SK-N-SH (cell line): Measurements from ENCODE around the gene ATG2A. TPM values are rescaled to one million over a fixed set of nuclear protein-coding genes. Genes with fewer than 3 reads are reported as not detected.
A peak's percentile ranks its signal among the peaks of the same experiment; 100 is the strongest.

Experiments used
- CTCF ChIA-PET: fragments of 300-600, 350-600 bp; formaldehyde crosslinking; extraction: SDS; loops from one replicate; lab custom pipeline; 2021; lab: Yijun Ruan, JAX
- POLR2A ChIA-PET: fragments of 350-600 bp; sonication (Branson Sonifier 250); formaldehyde crosslinking; extraction: SDS; loops from one replicate; lab custom pipeline; 2020; ENCODE audit warnings: antibody characterized with exemption, inconsistent platforms; lab: Yijun Ruan, JAX
- DNase-seq: peaks from one replicate; pipeline ENCODE4 v3.0.0; 2012
- H2AFZ ChIP-seq: fragments of 200-600 bp; sonication (generic); 2 replicates; pipeline ENCODE4 v1.8.1; 2016; ENCODE audit warnings: antibody characterized with exemption, mild to moderate bottlenecking, low read depth
- H3F3A ChIP-seq: fragments of 200-600 bp; sonication (generic); replicated peaks from 2 replicates; pipeline ENCODE3; 2016; ENCODE audit warnings: antibody characterized with exemption, mild to moderate bottlenecking; ENCODE audit not compliant: insufficient read depth
- H3K27ac ChIP-seq, 2 experiments: fragments of 200-500 bp in 1 of 2; fragments of 200-600 bp in 1 of 2; sonication (Bioruptor generic) in 1 of 2; sonication (generic), shearing (Covaris generic) in 1 of 2; 2 replicates each; pipeline versions ENCODE4 v1.5.1 to v1.6.1; 2014 to 2016; ENCODE audit warnings: low read depth in 2 of 2, inconsistent platforms in 1 of 2, low read length in 1 of 2, mild to moderate bottlenecking in 1 of 2, mixed read lengths in 1 of 2
- H3K27me3 ChIP-seq: fragments of 200-600 bp; sonication (generic), shearing (Covaris generic); 2 replicates; pipeline ENCODE4 v1.6.1; 2016; ENCODE audit warnings: mixed run types; ENCODE audit not compliant: insufficient read depth
- H3K36me3 ChIP-seq, 2 experiments: fragments of 200-500 bp in 1 of 2; fragments of 200-600 bp in 1 of 2; sonication (Bioruptor generic) in 1 of 2; sonication (generic) in 1 of 2; replicated peaks in 1 of 2; 2 replicates each; pipeline versions ENCODE3 to v1.5.1; 2014 to 2016; ENCODE audit warnings: low read length in 1 of 2, mild to moderate bottlenecking in 1 of 2; ENCODE audit not compliant: insufficient read depth in 2 of 2, control insufficient read depth in 1 of 2
- H3K4me1 ChIP-seq, 2 experiments: fragments of 200-500 bp in 1 of 2; fragments of 200-600 bp in 1 of 2; sonication (Bioruptor generic) in 1 of 2; sonication (generic), shearing (Covaris generic) in 1 of 2; 2 replicates each; pipeline versions ENCODE4 v1.5.1 to v1.6.1; 2014 to 2016; ENCODE audit warnings: low read depth in 1 of 2, low read length in 1 of 2, mixed run types in 1 of 2; ENCODE audit not compliant: insufficient read depth in 2 of 2, control insufficient read depth in 1 of 2
- H3K4me2 ChIP-seq: fragments of 200-600 bp; sonication (generic), shearing (Covaris generic); 2 replicates; pipeline ENCODE4 v1.6.1; 2017; ENCODE audit warnings: mixed run types
- H3K4me3 ChIP-seq, 2 experiments: fragments of 200-500 bp in 1 of 2; fragments of 200-600 bp in 1 of 2; sonication (Bioruptor generic) in 1 of 2; sonication (generic), shearing (Covaris generic) in 1 of 2; 2 replicates each; pipeline versions ENCODE4 v1.5.1 to v1.8.1; 2014 to 2016; ENCODE audit warnings: low read depth in 2 of 2, inconsistent platforms in 1 of 2, low read length in 1 of 2, mild to moderate bottlenecking in 1 of 2, mixed read lengths in 1 of 2, moderate library complexity in 1 of 2
- H3K79me2 ChIP-seq: fragments of 200-600 bp; sonication (generic); 2 replicates; pipeline ENCODE4 v1.8.1; 2017; ENCODE audit warnings: mild to moderate bottlenecking; ENCODE audit not compliant: insufficient read depth
- H3K9ac ChIP-seq: fragments of 200-600 bp; sonication (generic); 2 replicates; pipeline ENCODE4 v1.6.1; 2017; ENCODE audit warnings: mixed run types
- H3K9me2 ChIP-seq: fragments of 200-600 bp; sonication (generic); 2 replicates; pipeline ENCODE4 v1.6.1; 2017; ENCODE audit warnings: mixed run types
- H3K9me3 ChIP-seq: fragments of 200-600 bp; sonication (generic); 2 replicates; pipeline ENCODE4 v1.6.1; 2017; ENCODE audit warnings: mixed run types, mild to moderate bottlenecking, moderate library complexity
- H4K20me1 ChIP-seq: fragments of 200-600 bp; sonication (generic); 2 replicates; pipeline ENCODE4 v1.6.1; 2017; ENCODE audit warnings: mild to moderate bottlenecking, mixed run types; ENCODE audit not compliant: insufficient read depth
- CHD2 ChIP-seq: fragments of 150-350 bp; IDR thresholded peaks from 2 replicates; pipeline ENCODE4 v1.6.1; 2018; ENCODE audit warnings: low read length; ENCODE audit not compliant: partially characterized antibody
- ELF1 ChIP-seq: IDR thresholded peaks from 2 replicates; pipeline ENCODE4 v1.4.0; 2012
- EP300 ChIP-seq, 2 experiments: IDR thresholded peaks; 2 replicates each; pipeline versions ENCODE4 v1.4.0 to v1.6.1; 2012; ENCODE audit warnings: borderline replicate concordance in 1 of 2, low read depth in 1 of 2, low read length in 1 of 2
- EZH2phosphoT487 ChIP-seq: fragments of 200-600 bp; sonication (generic); IDR thresholded peaks from 2 replicates; pipeline ENCODE4 v1.6.1; 2017; ENCODE audit warnings: low read depth, mixed run types, mild to moderate bottlenecking, antibody characterized with exemption, moderate library complexity, borderline replicate concordance
- FOXM1 ChIP-seq: IDR thresholded peaks from 2 replicates; pipeline ENCODE4 v1.4.0; 2012; ENCODE audit warnings: low read depth, mild to moderate bottlenecking
- GABPA ChIP-seq: IDR thresholded peaks from 2 replicates; pipeline ENCODE4 v1.4.0; 2012; ENCODE audit warnings: low read depth, mild to moderate bottlenecking
- GATA2 ChIP-seq: sonication (generic); formaldehyde crosslinking; IDR thresholded peaks from 2 replicates; pipeline ENCODE4 v1.5.0; 2020; ENCODE audit warnings: mild to moderate bottlenecking, missing genetic modification reagents
- MXI1 ChIP-seq: IDR thresholded peaks from 2 replicates; pipeline ENCODE4 v1.6.1; 2012; ENCODE audit warnings: mild to moderate bottlenecking, low read depth, low read length, improper control_type of control experiment
- NFIC ChIP-seq: IDR thresholded peaks from 2 replicates; pipeline ENCODE4 v1.4.0; 2012; ENCODE audit warnings: borderline replicate concordance
- PBX3 ChIP-seq: IDR thresholded peaks from 2 replicates; pipeline ENCODE4; 2012
- RAD21 ChIP-seq: IDR thresholded peaks from 2 replicates; pipeline ENCODE4 v1.6.1; 2012; ENCODE audit warnings: mild to moderate bottlenecking, low read length
- RCOR1 ChIP-seq: fragments of 150-350 bp; IDR thresholded peaks from 2 replicates; pipeline ENCODE4 v1.6.1; 2017; ENCODE audit warnings: antibody characterized with exemption, low read length
- TAF1 ChIP-seq: IDR thresholded peaks from 2 replicates; pipeline ENCODE4 v1.6.1; 2012; ENCODE audit warnings: low read depth, mild to moderate bottlenecking, low read length, moderate library complexity, borderline replicate concordance
- TEAD4 ChIP-seq: IDR thresholded peaks from 2 replicates; pipeline ENCODE4 v1.4.0; 2012; ENCODE audit warnings: mild to moderate bottlenecking, borderline replicate concordance; ENCODE audit not compliant: insufficient read depth
- USF2 ChIP-seq: fragments of 150-350 bp; IDR thresholded peaks from 2 replicates; pipeline ENCODE4 v1.6.1; 2017; ENCODE audit warnings: antibody characterized with exemption, low read length, low read depth, borderline replicate concordance
- ZBTB33 ChIP-seq: IDR thresholded peaks from 2 replicates; pipeline ENCODE4 v1.4.0; 2012; ENCODE audit warnings: low read depth, borderline replicate concordance
- WGBS: methylation state at CpG from one replicate; pipeline ENCODE4 v1.1.6; 2017; ENCODE audit warnings: low lambda C conversion rate; 5-methylcytosine and 5-hydroxymethylcytosine counted together
- polyA plus RNA-seq, 3 experiments: library from polyadenylated mRNA; depleted of rRNA; stranded (reverse); fragments of >200 nt; gene quantifications; 2 replicates each; pipeline ENCODE4 v1.2.3, GENCODE V29; 2012

The ATG2A gene
- polyA plus RNA-seq, 1 of the 3 experiments (the other 2 are of a cell fraction) = 7.1 TPM

GRCh38 chr11:64885367-64886286 is 31.4 kb downstream of the ATG2A start:
- Histone ChIP-seq H4K20me1 (no peaks in the 10 kb centered on the region), H3K79me2 (no peaks in the 10 kb centered on the region), H3K36me3 (no peaks in the 10 kb centered on the region), H2AFZ (peak overlapping the region; percentile 70; the same call in 1 of the 2 replicates), H3K4me1 (peaks cover 0 to 17% of the 10 kb centered on the region in 2 experiments; a peak in 1 of 4 replicates), H3K4me2 (no peak overlapping the region), H3K4me3 (no peak overlapping the region), H3K27me3 (no peaks in the 10 kb centered on the region), H3K9me3 (no peaks in the 10 kb centered on the region), H3K9ac (no peak overlapping the region), H3K9me2 (no peaks in the 10 kb centered on the region), H3K27ac (peak overlapping the region in 1 of 2 experiments; percentile 55; a peak in 2 of 4 replicates), H3F3A (peaks cover 5% of the 10 kb centered on the region)
- TF ChIP-seq MXI1 = no peak
- no peak for TF ChIP-seq GATA2 (CRISPR knock-in tag)
- TF ChIP-seq ELF1 = no peak
- TF ChIP-seq FOXM1 = no peak
- TF ChIP-seq PBX3 = no peak
- TF ChIP-seq RCOR1 = no peak
- TF ChIP-seq NFIC = no peak
- no peak for TF ChIP-seq GABPA
- TF ChIP-seq ZBTB33 = no peak
- no peak for TF ChIP-seq EP300 (IDR thresholded peaks at IDR 0.05; ENCODE audit: borderline replicate concordance in 1 of 2, low read depth in 1 of 2, low read length in 1 of 2)
- TF ChIP-seq RAD21 = no peak
- no peak for TF ChIP-seq CHD2
- TF ChIP-seq USF2 = no peak
- no peak for TF ChIP-seq TAF1
- no peak for TF ChIP-seq EZH2phosphoT487
- no peak for TF ChIP-seq TEAD4
- ChIA-PET POLR2A (no interaction called here), CTCF (interaction anchor here (0.9 to 26.7 kb wide), 5 partner anchors 8 to 232 kb away, joined by 3 to 530 read pairs (median 4); partner anchors contain the start of genes CDC42BPG and ZNHIT2)
- no peak for DNase-seq
- WGBS = 75% methylated on average over 14 of the region's 15 CpGs
